ENCODE results near the gene DISP2.

DNA sequence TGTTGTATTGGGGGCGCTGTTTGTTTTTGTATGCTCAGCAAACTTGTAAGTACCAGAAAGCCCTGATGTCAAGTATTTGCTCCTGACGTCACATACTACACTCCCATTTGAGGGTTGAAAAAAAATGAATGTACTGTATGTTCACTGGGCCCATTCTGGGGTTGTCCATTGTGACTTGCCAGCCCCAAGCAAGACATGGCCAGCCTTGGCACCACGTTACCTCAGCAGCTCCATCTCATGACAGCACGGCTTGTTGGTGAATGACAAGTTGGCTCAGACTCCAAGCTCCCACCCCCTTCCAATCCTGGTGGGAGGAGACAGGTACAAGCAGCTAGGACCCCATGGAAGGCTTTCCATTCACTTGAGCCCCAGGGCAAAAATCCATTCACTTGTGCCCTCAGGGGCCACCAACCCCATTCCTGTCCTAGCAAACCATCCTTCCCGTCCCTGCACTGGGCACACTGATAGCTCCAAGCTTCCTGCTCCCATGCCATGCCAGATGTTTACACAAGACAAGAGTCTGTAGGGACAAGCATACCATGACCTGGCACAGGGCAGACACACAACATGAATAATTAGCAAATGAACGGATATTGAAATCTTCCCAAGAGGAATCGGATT is 5.6 kb upstream of the DISP2 start:
- TF ChIP-seq POLR2A (IDR thresholded peaks at IDR 0.05) (no peak), POLR2AphosphoS5 (IDR thresholded peaks at IDR 0.05) (no peak)
- TF ChIP-seq, protein P1, sequence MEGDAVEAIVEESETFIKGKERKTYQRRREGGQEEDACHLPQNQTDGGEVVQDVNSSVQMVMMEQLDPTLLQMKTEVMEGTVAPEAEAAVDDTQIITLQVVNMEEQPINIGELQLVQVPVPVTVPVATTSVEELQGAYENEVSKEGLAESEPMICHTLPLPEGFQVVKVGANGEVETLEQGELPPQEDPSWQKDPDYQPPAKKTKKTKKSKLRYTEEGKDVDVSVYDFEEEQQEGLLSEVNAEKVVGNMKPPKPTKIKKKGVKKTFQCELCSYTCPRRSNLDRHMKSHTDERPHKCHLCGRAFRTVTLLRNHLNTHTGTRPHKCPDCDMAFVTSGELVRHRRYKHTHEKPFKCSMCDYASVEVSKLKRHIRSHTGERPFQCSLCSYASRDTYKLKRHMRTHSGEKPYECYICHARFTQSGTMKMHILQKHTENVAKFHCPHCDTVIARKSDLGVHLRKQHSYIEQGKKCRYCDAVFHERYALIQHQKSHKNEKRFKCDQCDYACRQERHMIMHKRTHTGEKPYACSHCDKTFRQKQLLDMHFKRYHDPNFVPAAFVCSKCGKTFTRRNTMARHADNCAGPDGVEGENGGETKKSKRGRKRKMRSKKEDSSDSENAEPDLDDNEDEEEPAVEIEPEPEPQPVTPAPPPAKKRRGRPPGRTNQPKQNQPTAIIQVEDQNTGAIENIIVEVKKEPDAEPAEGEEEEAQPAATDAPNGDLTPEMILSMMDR (IDR thresholded peaks at IDR 0.05), result no peak

All from breast epithelium (tissue), 3 donors.